GM18907 (cell line): Measurements from ENCODE around the gene ZNF442.
"Not testable (repeated sequence)": the region's sequence is repeated elsewhere in the genome, so short reads cannot be mapped to it uniquely, and the experiment has no call there.

ENCODE experiments used
- ATAC-seq: cut with Tn5 transposase; IDR thresholded peaks from one replicate; pipeline ENCODE4 v1.9.1; 2021; ENCODE audit warnings: mild to moderate bottlenecking, moderate library complexity; ENCODE audit not compliant: unreplicated experiment

Gene ZNF442

GRCh38 chr19:12331211-12331941, 34.1 kb downstream of the ZNF442 start:
- ATAC-seq, result no peak

- no peak for ATAC-seq
Observed at GRCh38 chr19:12330340-12330739, 35.1 kb downstream of the ZNF442 start.

GRCh38 chr19:12325690-12326089, 39.8 kb downstream of the ZNF442 start:
- ATAC-seq, result no peak

GRCh38 chr19:12318782-12319413, 46.6 kb downstream of the ZNF442 start:
- ATAC-seq, result no peak

- ATAC-seq, result no peak
Observed at GRCh38 chr19:12314553-12314952, 50.9 kb downstream of the ZNF442 start.

- not testable (repeated sequence) for ATAC-seq
Observed at GRCh38 chr19:12308891-12309290, 56.6 kb downstream of the ZNF442 start.
